ENCODE data around the gene NIT1. TPM values are rescaled to one million over a fixed set of nuclear protein-coding genes. Genes with fewer than 3 reads are reported as not detected.

The NIT1 gene
- total RNA-seq, 1 experiment from 2014 or later: 39.6 TPM

DNA sequence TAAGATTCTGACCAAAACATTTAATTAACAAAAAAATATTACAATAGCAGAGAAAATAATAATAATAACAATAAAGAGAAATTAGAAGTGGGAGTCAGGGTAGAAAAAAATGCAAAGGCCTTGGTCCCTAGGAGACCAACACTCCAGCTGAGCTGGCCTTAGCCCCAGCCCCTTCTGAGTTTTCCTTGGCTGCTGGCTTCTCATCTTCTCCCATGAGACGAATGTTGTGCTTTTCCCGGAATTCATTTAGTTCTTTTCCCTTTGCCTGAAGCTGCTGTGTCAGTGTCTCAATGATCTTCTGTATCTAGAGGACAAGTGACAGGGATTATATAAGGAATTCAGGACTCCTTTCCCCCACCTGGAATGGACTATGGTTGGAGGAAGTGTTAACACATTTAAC, 17.3 kb upstream of the NIT1 start:
- Histone ChIP-seq H3K18ac (ENCODE audit: insufficient read length, low read depth, low read length) (no peak overlapping the region), H2AFZ (ENCODE audit: low read length) (no peak overlapping the region), H4K20me1 (ENCODE audit: control insufficient read depth, insufficient read depth, insufficient read length) (no peaks in the 10 kb centered on the region), H4K8ac (replicated peaks; ENCODE audit: insufficient read length, low read depth, low read length) (no peak overlapping the region), H4K5ac (ENCODE audit: insufficient read length, low read depth, low read length) (no peak overlapping the region), H3K79me1 (ENCODE audit: insufficient read depth, low read depth, low read length, poor library complexity, severe bottlenecking) (no peaks in the 10 kb centered on the region), H3K4ac (ENCODE audit: low read depth, low read length) (no peak overlapping the region), H3K4me2 (ENCODE audit: insufficient read depth, insufficient read length, low read length) (no peak overlapping the region), H2BK12ac (ENCODE audit: insufficient read length, low read depth, low read length) (no peak overlapping the region), H3K27me3 (ENCODE audit: insufficient read depth, low read length) (no peaks in the 10 kb centered on the region), H2BK15ac (ENCODE audit: low read depth, low read length) (no peak overlapping the region), H3K9me3 (ENCODE audit: control insufficient read depth, low read depth, low read length) (no peaks in the 10 kb centered on the region), H2BK5ac (ENCODE audit: insufficient read length, low read length) (no peak overlapping the region), H4K91ac (ENCODE audit: insufficient read length, low read depth, low read length) (no peak overlapping the region), H3K79me2 (ENCODE audit: insufficient read depth, low read length) (no peaks in the 10 kb centered on the region), H3K27ac (ENCODE audit: insufficient read length, low read depth, low read length) (no peak overlapping the region), H2BK20ac (ENCODE audit: low read depth, low read length, poor library complexity, severe bottlenecking) (no peak overlapping the region), H3K4me1 (ENCODE audit: insufficient read depth, low read length) (no peaks in the 10 kb centered on the region), H2BK120ac (ENCODE audit: low read depth, low read length, poor library complexity, severe bottlenecking) (no peak overlapping the region), H3K9ac (ENCODE audit: extremely low read depth, insufficient read length, low read length) (no peak overlapping the region), H3T11ph (ENCODE audit: low read length) (no peak overlapping the region), H3K14ac (ENCODE audit: insufficient read depth, low read length) (no peak overlapping the region), H2AK5ac (ENCODE audit: insufficient read length, low read length) (no peak overlapping the region), H3K56ac (ENCODE audit: insufficient read length, low read depth, low read length) (no peak overlapping the region), H3K23ac (ENCODE audit: insufficient read length, low read depth, low read length) (no peak overlapping the region), H3K23me2 (ENCODE audit: insufficient read length, low read depth, low read length, poor library complexity, severe bottlenecking) (peaks cover 10% of the 10 kb centered on the region)
- TF ChIP-seq, protein P1, sequence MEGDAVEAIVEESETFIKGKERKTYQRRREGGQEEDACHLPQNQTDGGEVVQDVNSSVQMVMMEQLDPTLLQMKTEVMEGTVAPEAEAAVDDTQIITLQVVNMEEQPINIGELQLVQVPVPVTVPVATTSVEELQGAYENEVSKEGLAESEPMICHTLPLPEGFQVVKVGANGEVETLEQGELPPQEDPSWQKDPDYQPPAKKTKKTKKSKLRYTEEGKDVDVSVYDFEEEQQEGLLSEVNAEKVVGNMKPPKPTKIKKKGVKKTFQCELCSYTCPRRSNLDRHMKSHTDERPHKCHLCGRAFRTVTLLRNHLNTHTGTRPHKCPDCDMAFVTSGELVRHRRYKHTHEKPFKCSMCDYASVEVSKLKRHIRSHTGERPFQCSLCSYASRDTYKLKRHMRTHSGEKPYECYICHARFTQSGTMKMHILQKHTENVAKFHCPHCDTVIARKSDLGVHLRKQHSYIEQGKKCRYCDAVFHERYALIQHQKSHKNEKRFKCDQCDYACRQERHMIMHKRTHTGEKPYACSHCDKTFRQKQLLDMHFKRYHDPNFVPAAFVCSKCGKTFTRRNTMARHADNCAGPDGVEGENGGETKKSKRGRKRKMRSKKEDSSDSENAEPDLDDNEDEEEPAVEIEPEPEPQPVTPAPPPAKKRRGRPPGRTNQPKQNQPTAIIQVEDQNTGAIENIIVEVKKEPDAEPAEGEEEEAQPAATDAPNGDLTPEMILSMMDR (conservative IDR thresholded peaks at IDR 0.05): no peak
- no CpG with 5 or more reads among the region's 2 CpGs for WGBS (ENCODE audit: extremely low coverage, insufficient read length, low lambda C conversion rate)
- Mint-ChIP-seq H3K27ac (no peak overlapping the region; a peak in 1 of 7 replicates), H3K4me1 (peaks cover 8 to 9% of the 10 kb centered on the region in 2 experiments), H3K4me3 (no peak overlapping the region), H3K36me3 (ENCODE audit: insufficient read depth in 1 of 3, low read depth in 3 of 3) (peaks cover 7 to 28% (median 23%) of the 10 kb centered on the region in 3 experiments), H3K27me3 (ENCODE audit: low read depth) (peaks cover 4% of the 10 kb centered on the region; the same call in 1 of the 2 replicates), H3K9me3 (no peaks in the 10 kb centered on the region; a peak in 1 of 5 replicates)
- no peak for DNase-seq
